Activated T-cell treated with anti-CD3 and anti-CD28 coated beads, Interleukin-2, amount 50 U/mL, for 1 hour (primary cell): Measurements from ENCODE around the gene GDAP1L1.
"Not testable (repeated sequence)": the region's sequence is repeated elsewhere in the genome, so short reads cannot be mapped to it uniquely, and the experiment has no call there.

Source experiments
- DNase-seq: peaks from one replicate; pipeline ENCODE4 v3.0.0-alpha.2; 2020

The GDAP1L1 gene

GRCh38 chr20:44256961-44257360, 9.9 kb downstream of the GDAP1L1 start:
- DNase-seq = no peak

DNA sequence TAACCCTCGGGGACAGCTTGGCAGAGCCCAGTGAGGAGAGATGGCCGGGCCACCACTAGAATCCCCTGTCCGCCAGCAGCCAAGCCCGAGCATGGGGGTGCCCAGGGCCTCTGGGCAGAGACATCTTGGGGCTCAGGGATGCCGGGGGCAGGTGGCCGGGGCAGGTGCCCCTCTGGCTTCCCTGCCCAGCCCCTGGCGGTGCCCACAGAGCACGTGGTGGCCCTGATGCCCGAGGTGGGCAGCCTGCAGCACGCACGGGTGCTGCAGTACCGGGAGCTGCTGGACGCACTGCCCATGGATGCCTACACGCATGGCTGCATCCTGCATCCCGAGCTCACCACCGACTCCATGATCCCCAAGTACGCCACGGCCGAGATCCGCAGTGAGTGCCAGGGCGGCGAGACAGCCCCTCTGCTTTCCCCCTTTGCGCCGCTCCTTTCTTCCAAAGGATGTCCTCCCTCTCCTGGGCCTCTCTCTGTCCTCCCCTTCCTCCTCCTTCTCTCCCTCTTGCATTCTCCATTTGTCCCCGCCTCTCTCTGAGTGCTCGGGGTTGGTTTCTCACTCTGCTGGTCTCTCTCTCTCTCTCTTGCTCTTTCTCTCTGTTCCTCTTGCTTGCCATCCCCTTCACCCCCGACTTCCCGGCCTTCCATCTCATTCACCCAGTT, 11.2 kb downstream of the GDAP1L1 start:
- no peak for DNase-seq

DNA sequence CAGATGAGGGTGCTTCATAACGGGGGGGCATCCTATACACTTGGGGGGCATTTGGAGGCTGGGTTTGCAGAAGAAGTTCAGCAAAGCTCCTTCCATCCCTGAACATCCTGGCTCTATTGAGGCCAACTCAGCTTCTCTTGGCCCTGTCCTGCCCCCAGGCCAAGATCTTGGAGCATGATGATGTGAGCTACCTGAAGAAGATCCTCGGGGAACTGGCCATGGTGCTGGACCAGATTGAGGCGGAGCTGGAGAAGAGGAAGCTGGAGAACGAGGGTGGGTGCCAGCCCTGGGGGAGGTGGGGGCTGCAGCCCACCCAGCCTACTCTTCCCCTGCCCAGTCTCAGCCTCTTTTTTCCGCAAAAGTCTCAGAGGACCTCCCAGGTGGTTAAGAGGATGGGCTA, 17.2 kb downstream of the GDAP1L1 start:
- DNase-seq = no peak

- no peak for DNase-seq
Observed at GRCh38 chr20:44268802-44269201, 21.7 kb downstream of the GDAP1L1 start.

GRCh38 chr20:44271915-44272663, 25.0 kb downstream of the GDAP1L1 start:
- DNase-seq = no peak

DNA sequence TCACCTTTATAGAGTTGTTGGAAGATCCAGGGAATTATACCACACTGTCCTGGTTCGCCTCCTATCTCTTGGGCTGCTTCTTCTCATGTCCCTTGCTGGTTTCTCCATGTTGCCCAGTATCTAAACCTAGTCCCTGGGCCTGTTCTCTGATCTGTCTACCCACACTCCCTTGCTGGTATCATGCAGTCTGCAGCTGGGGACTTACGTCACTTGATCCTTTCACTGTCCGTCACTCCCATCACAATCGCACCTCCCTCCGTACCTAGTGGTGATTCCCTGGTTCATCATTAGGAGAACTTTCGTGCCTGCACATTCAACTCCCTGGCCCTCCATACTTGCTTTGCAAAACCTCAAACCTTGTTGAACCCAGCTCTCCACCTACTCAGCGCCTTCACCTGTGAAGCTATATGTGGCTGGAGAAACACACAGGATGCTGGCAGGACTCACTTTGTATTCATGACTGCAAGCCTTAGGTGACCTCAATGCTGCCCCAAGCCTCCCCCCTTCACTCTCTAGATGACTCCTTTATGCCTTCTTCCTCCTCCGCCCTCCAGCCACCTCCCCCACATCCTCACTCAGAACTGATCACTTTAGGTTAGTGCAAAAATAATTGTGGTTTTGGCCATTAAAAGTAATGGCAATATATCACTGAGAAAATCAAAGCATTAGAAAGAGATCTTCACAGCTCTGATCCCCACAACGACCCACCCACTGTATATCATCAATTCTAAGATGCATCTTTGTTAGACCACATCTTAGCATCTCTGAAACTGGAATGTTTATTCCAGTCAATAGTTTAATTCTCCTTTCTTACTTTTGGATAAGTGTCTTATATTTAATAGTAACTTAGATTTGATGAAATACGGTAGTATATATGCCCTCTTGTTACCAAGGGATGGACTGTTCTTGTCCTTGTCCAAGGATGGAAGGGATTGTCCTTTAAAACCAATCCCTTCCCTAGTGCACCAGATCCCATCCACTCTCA, 26.4 kb downstream of the GDAP1L1 start:
- no peak for DNase-seq

DNA sequence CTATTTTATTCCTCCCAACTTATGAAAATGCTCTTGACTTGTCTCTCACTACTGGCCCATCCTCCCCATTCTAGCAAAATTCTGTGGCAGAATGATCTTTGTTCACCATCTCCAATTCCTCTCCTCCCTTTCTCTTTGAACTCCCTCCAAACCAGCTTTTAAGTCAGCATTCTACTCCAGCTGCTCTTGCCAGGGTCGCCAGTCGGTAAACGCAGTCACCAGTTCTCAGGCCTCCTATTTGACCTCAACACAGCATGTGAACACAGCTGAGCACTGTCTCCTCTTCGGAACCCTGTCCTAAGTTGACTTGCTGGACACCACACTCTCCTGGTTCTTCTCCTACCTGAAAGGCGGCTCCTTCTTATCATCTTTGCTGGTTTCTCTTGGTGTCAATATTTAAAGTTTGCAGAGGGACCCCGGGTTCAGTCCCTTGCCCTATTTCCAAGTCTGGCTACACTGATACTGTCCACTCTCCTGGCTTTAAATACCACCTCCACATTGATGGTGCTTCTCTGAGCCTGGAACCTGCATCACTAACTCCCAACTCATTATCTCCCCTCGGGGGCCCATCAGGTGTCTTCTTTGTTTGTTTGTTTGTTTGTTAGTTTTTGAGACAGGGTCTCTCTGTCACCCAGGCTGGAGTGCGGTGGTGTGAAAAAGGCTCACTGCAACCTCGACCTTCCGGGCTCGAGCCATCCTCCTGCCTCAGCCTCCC, 27.4 kb downstream of the GDAP1L1 start:
- DNase-seq = no peak

DNA sequence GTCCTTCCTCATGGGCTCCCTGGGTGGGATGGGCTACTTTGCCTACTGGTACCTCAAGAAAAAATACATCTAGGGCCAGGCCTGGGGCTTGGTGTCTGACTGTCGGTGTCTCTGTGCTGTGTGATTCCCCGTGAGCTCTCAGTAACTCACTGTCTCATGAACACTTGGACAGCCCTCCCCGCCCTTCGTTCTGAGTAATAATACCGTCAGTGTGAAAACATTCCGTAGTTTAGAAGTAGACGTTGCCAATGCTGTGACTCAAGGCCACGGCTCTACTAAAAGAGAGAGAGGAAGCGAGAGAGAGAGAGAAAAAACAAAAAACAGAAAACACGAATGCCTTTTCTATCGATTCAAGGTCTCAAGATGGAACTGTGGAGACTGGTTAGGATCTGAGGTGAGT, 32.1 kb downstream of the GDAP1L1 start:
- DNase-seq = no peak

GRCh38 chr20:44280387-44280786, 33.3 kb downstream of the GDAP1L1 start:
- no peak for DNase-seq

GRCh38 chr20:44282192-44282591, 35.1 kb downstream of the GDAP1L1 start:
- no peak for DNase-seq

DNA sequence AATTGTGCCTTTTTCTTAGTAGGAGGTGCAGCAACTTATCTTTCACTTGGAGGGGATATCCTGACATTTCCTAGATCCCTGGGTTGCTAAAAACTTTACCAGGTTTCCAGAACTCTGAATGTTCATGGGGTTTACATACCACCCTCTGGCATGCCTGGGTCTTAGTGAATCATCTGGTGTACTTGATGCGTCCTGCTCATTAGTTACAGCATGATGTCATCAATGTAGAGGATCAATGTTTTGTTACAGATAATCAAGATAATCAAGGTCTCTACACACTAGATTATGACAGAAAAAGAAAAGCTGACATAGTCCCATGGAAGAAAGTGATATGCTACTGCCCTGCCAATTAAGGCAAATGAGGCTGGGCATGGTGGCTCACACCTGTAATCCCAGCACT, 36.9 kb downstream of the GDAP1L1 start:
- no peak for DNase-seq

GRCh38 chr20:44287272-44288097, 40.4 kb downstream of the GDAP1L1 start:
- no peak for DNase-seq

DNA sequence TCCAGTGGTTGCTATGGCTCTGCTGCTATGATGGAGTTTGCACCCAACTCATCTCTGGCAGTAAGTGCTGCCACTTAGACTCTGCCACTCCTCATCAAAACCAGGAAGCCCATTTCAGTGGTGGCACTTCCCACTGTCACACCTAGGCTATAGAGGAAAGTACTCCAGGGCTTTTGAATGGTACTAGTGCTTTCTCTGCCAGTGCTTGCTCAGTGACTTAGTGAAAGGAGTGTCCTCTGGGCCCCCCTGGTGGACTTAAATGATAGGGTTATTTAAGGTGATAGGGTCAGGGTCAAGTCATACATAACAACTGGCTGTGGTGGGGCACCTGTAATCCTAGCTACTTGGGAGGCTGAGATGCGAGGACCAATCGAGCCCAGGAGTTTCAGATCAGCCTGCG, 41.1 kb downstream of the GDAP1L1 start:
- DNase-seq = no peak

DNA sequence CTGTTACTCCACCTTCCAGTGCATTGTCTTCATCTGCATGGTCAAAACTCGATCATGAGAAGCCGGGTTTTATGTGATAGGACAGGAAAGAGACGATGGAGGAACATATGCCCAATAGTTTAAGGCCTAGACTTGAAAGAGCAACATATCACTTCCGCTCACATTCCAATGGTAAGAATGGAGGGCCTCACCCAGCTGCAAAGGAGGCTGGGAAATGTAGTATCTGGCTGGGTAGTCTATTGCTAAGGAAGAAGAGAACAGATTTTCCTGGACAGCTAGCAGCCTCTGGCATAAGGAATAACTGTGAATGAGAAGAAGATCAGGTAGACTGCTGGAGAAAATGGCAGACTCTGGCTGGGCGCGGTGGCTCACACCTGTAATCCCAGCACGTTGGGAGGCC, 44.6 kb downstream of the GDAP1L1 start:
- DNase-seq = no peak

- no peak for DNase-seq
Observed at GRCh38 chr20:44296011-44296410, 48.9 kb downstream of the GDAP1L1 start.

DNA sequence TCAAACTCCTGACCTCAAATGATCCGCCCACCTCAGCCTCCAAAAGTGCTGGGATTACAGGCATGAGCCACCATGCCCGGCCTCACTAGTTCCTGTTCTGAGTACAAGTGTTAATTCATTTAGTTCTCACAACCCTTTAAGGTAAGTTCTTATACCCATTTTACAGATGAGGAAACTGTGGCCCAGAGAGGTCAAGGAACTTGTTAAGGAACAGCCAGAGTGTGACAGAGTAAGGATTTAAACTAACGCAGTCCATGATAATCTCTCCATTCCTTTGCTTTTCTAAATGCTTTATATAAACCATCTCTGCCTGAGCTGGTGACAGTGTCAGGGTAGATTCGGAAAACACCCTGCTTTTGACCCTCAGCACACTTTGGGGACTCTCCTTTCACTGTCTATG, 50.6 kb downstream of the GDAP1L1 start:
- DNase-seq = no peak

- not testable (repeated sequence) for DNase-seq
Observed at GRCh38 chr20:44299011-44299535, 52.0 kb downstream of the GDAP1L1 start.

- no peak for DNase-seq
Observed at GRCh38 chr20:44301285-44301684, 54.2 kb downstream of the GDAP1L1 start.

GRCh38 chr20:44302026-44302669, 55.0 kb downstream of the GDAP1L1 start:
- no peak for DNase-seq

DNA sequence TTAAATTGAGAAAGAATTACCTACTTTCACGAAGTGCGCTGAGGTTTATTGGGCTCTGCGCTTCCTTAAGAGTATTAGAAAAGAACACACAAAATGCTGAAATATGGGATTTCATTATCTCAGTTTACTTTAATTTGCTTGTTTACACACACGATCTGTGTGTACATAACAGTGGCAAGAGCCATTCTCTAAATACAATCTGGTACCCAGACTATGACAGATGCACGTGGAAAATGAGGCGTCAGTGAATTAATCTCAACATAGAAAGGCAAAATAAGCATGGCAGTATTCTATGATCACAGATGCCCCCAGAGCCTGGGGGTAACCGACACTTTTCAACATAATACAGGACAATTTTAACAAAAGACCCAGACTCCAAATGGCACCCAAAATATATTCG, 55.6 kb downstream of the GDAP1L1 start:
- no peak for DNase-seq

DNA sequence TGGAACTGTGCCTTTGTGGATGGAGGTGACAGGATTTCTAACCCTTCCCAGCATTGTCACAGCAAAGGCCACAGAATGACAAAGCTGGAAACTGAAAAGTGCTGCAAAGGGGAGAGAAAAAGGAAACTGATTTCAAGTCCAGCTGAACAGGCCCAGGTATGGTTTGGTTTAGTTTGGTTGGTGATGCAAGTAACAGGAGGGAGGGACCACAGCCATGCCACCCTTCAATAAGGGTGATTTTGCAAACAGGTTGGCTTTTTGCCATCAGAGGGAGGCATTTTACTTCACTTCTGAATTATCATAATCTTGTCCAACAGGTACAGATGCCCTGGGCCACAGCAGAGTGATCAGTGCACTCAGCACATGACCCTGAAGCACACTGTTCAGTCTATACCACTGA, 57.3 kb downstream of the GDAP1L1 start:
- no peak for DNase-seq
